Stimulated activated naive CD8-positive, alpha-beta T cell treated with anti-CD3 and anti-CD28 coated beads, Interleukin-15, amount 100 ng/mL, for 72 hours (primary cell): ENCODE measurements around the gene AKAP3.
A peak's percentile ranks its signal among the peaks of the same experiment; 100 is the strongest.

Experiments used
- ATAC-seq: fragments of 150-1000 bp; cut with Tn5 transposase; 2 replicates; pipeline ENCODE4 v1.10.0; 2021; ENCODE audit warnings: mild to moderate bottlenecking, moderate library complexity
- DNase-seq, 2 donors: peaks; one replicate each; pipeline ENCODE4 v3.0.0; 2021 to 2022
- H3K27ac Mint-ChIP-seq, 2 donors: one replicate each; pipeline ENCODE4 v1.8.0; 2022; ENCODE audit warnings: mild to moderate bottlenecking in 2 of 2, mixed read lengths in 2 of 2, moderate library complexity in 2 of 2
- H3K27me3 Mint-ChIP-seq: one replicate; pipeline ENCODE4 v1.8.0; 2022; ENCODE audit warnings: mixed read lengths
- H3K4me1 Mint-ChIP-seq: one replicate; pipeline ENCODE4 v1.8.0; 2022; ENCODE audit warnings: mild to moderate bottlenecking, mixed read lengths
- H3K4me3 Mint-ChIP-seq, 2 donors: one replicate each; pipeline ENCODE4 v1.8.0; 2022; ENCODE audit warnings: mild to moderate bottlenecking in 2 of 2, mixed read lengths in 2 of 2, moderate library complexity in 1 of 2
- H3K9me3 Mint-ChIP-seq, 2 donors: one replicate each; pipeline ENCODE4 v1.8.0; 2022; ENCODE audit warnings: mixed read lengths in 2 of 2

Gene AKAP3

GRCh38 chr12:4648501-4649357 lies at the start of gene AKAP3, which contains the start of gene NDUFA9:
AKAP3 (minus strand) TSS chr12:4649051; CDS start chr12:4638196, 10,855 bp downstream.
NDUFA9 (plus strand) TSS chr12:4649114; CDS start chr12:4649127, 13 bp downstream.
- H3K4me1 Mint-ChIP-seq = peaks cover 31% of the 10 kb centered on the region
- no peaks in the 10 kb centered on the region for H3K9me3 Mint-ChIP-seq
- peak within 1 kb of the TSS; percentile 90 to 100 for H3K4me3 Mint-ChIP-seq
- no peaks in the 10 kb centered on the region for H3K27me3 Mint-ChIP-seq
- ATAC-seq (peak; percentile 97), DNase-seq (peak; percentile 67 to 78)
- H3K27ac Mint-ChIP-seq = peak within 1 kb of the TSS; percentile 98 to 100

GRCh38 chr12:4690760-4691159 lies 41.9 kb upstream of the AKAP3 start:
- ATAC-seq (no peak), DNase-seq (no peak)
- H3K4me1 Mint-ChIP-seq = no peaks in the 10 kb centered on the region
- H3K4me3 Mint-ChIP-seq = no peak overlapping the region
- no peak overlapping the region for H3K27ac Mint-ChIP-seq
- H3K27me3 Mint-ChIP-seq = no peaks in the 10 kb centered on the region
- H3K9me3 Mint-ChIP-seq = no peaks in the 10 kb centered on the region

- no peak overlapping the region for H3K4me3 Mint-ChIP-seq
- H3K9me3 Mint-ChIP-seq = no peaks in the 10 kb centered on the region
- peak overlapping the region in 1 of 2 donors; percentile 13 for H3K27ac Mint-ChIP-seq
Observed at GRCh38 chr12:4685317-4685716, 36.5 kb upstream of the AKAP3 start.

GRCh38 chr12:4681732-4682131 lies 32.9 kb upstream of the AKAP3 start:
- Mint-ChIP-seq H3K9me3 (no peaks in the 10 kb centered on the region), H3K4me3 (no peak overlapping the region), H3K4me1 (no peaks in the 10 kb centered on the region), H3K27ac (no peak overlapping the region), H3K27me3 (no peaks in the 10 kb centered on the region)
- DNase-seq = no peak
- ATAC-seq = no peak

More at GRCh38 chr12:4685317-4685716, 36.5 kb upstream of the AKAP3 start:
- DNase-seq (no peak), ATAC-seq (no peak)
- Mint-ChIP-seq H3K4me1 (no peaks in the 10 kb centered on the region), H3K27me3 (no peaks in the 10 kb centered on the region)

GRCh38 chr12:4679711-4680110 lies 30.9 kb upstream of the AKAP3 start:
- DNase-seq (no peak), ATAC-seq (no peak)
- no peaks in the 10 kb centered on the region for H3K9me3 Mint-ChIP-seq
- no peak overlapping the region for H3K4me3 Mint-ChIP-seq
- no peak overlapping the region for H3K27ac Mint-ChIP-seq
- no peaks in the 10 kb centered on the region for H3K27me3 Mint-ChIP-seq
- H3K4me1 Mint-ChIP-seq = no peaks in the 10 kb centered on the region

- Mint-ChIP-seq H3K27ac (no peak overlapping the region), H3K9me3 (no peaks in the 10 kb centered on the region), H3K27me3 (no peaks in the 10 kb centered on the region), H3K4me3 (no peak overlapping the region), H3K4me1 (no peaks in the 10 kb centered on the region)
- no peak for DNase-seq
- ATAC-seq = no peak
Observed at GRCh38 chr12:4665236-4665635, 16.4 kb upstream of the AKAP3 start.

- Mint-ChIP-seq H3K4me3 (no peak overlapping the region), H3K4me1 (no peaks in the 10 kb centered on the region), H3K27me3 (no peaks in the 10 kb centered on the region), H3K27ac (no peak overlapping the region), H3K9me3 (no peaks in the 10 kb centered on the region)
- ATAC-seq (no peak), DNase-seq (no peak)
Observed at GRCh38 chr12:4663971-4664505, 15.2 kb upstream of the AKAP3 start.

- H3K9me3 Mint-ChIP-seq = no peaks in the 10 kb centered on the region
- no peak for DNase-seq
- H3K4me3 Mint-ChIP-seq = no peak overlapping the region
- no peaks in the 10 kb centered on the region for H3K27me3 Mint-ChIP-seq
- H3K4me1 Mint-ChIP-seq = peaks cover 35% of the 10 kb centered on the region
- ATAC-seq = no peak
- peak overlapping the region in 1 of 2 donors; percentile 72 for H3K27ac Mint-ChIP-seq
Observed at GRCh38 chr12:4653691-4654090, 4.8 kb upstream of the AKAP3 start.

GRCh38 chr12:4653257-4653656 lies 4.4 kb upstream of the AKAP3 start:
- H3K27me3 Mint-ChIP-seq = no peaks in the 10 kb centered on the region
- ATAC-seq = no peak
- peaks cover 35% of the 10 kb centered on the region for H3K4me1 Mint-ChIP-seq
- no peaks in the 10 kb centered on the region for H3K9me3 Mint-ChIP-seq
- peak overlapping the region in 1 of 2 donors; percentile 66 for H3K27ac Mint-ChIP-seq
- H3K4me3 Mint-ChIP-seq = no peak overlapping the region
- DNase-seq = no peak

GRCh38 chr12:4649358-4649661 lies 459 bp upstream of the AKAP3 start:
- ATAC-seq (no peak), DNase-seq (no peak)
- H3K9me3 Mint-ChIP-seq = no peaks in the 10 kb centered on the region
- H3K4me1 Mint-ChIP-seq = peaks cover 35% of the 10 kb centered on the region
- peak overlapping the region; percentile 90 to 100 for H3K4me3 Mint-ChIP-seq
- peak overlapping the region; percentile 98 to 100 for H3K27ac Mint-ChIP-seq
- no peaks in the 10 kb centered on the region for H3K27me3 Mint-ChIP-seq

- DNase-seq = no peak
Observed at GRCh38 chr12:4648104-4648500, 749 bp downstream of the AKAP3 start.

GRCh38 chr12:4645023-4645422 lies 3.8 kb downstream of the AKAP3 start:
- DNase-seq (no peak), ATAC-seq (no peak)
- Mint-ChIP-seq H3K4me1 (peaks cover 6% of the 10 kb centered on the region), H3K27me3 (no peaks in the 10 kb centered on the region), H3K9me3 (no peaks in the 10 kb centered on the region), H3K27ac (no peak overlapping the region), H3K4me3 (no peak overlapping the region)

More at GRCh38 chr12:4648104-4648500, 749 bp downstream of the AKAP3 start:
- Mint-ChIP-seq H3K9me3 (no peaks in the 10 kb centered on the region), H3K27me3 (no peaks in the 10 kb centered on the region), H3K4me3 (peak overlapping the region; percentile 90 to 100), H3K27ac (peak overlapping the region; percentile 98 to 100), H3K4me1 (peaks cover 29% of the 10 kb centered on the region)
- ATAC-seq = no peak

GRCh38 chr12:4643747-4644146 lies 5.1 kb downstream of the AKAP3 start:
- Mint-ChIP-seq H3K27me3 (no peaks in the 10 kb centered on the region), H3K4me3 (no peak overlapping the region), H3K27ac (no peak overlapping the region), H3K9me3 (no peaks in the 10 kb centered on the region), H3K4me1 (no peaks in the 10 kb centered on the region)
- DNase-seq = no peak
- no peak for ATAC-seq

- no peaks in the 10 kb centered on the region for H3K9me3 Mint-ChIP-seq
- no peak overlapping the region for H3K27ac Mint-ChIP-seq
- ATAC-seq = no peak
- no peak overlapping the region for H3K4me3 Mint-ChIP-seq
- H3K4me1 Mint-ChIP-seq = no peaks in the 10 kb centered on the region
- no peak for DNase-seq
- no peaks in the 10 kb centered on the region for H3K27me3 Mint-ChIP-seq
Observed at GRCh38 chr12:4630262-4630661, 18.6 kb downstream of the AKAP3 start.

- Mint-ChIP-seq H3K4me1 (no peaks in the 10 kb centered on the region), H3K27ac (no peak overlapping the region), H3K9me3 (no peaks in the 10 kb centered on the region), H3K4me3 (no peak overlapping the region), H3K27me3 (no peaks in the 10 kb centered on the region)
- ATAC-seq (no peak), DNase-seq (no peak)
Observed at GRCh38 chr12:4628406-4628805, 20.4 kb downstream of the AKAP3 start.

- Mint-ChIP-seq H3K27me3 (peaks cover 10% of the 10 kb centered on the region), H3K4me1 (no peaks in the 10 kb centered on the region), H3K27ac (peak overlapping the region in 1 of 2 donors; percentile 56), H3K4me3 (no peak overlapping the region), H3K9me3 (no peaks in the 10 kb centered on the region)
- ATAC-seq (no peak), DNase-seq (no peak)
Observed at GRCh38 chr12:4626543-4626942, 22.3 kb downstream of the AKAP3 start.
